ENCODE measurements around the gene KBTBD8. TPM values are rescaled to one million over a fixed set of nuclear protein-coding genes. Genes with fewer than 3 reads are reported as not detected.

Gene KBTBD8
- total RNA-seq, 3 donors from 2014 or later = 0.96 to 1.6 (median 1.6) TPM

DNA sequence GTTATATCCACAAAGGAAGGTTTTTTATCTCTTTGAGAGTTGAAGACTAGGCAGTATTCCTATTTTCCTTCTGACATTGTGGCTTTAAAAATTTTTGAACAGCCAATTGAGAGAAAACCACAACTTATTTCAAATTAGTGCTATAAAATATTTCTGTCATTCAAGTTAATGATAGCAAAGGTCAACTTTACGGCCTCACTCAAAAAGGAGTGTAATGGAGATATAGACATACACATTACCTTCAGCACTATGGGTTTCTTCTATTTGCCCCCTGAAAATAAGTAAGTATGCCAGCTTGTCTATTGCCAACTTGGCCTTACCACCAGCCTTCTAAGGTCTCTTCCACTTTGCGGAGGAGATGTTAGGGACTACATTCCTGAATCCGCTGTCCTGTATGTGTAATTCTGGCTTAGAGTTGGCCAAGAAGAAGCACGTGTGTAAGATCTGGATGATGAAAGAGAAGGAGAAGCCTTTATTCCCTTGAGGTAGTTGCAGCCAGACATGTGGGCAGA is 44.1 kb upstream of the KBTBD8 start:
- H3K27ac ChIP-seq = no peak overlapping the region
- no peaks in the 10 kb centered on the region for H3K36me3 ChIP-seq
- no peak overlapping the region for H3K4me3 ChIP-seq
- DNase-seq (ENCODE audit: low spot score in 2 of 2) = no peak
- intact Hi-C loops (cut with DNase I; ENCODE audit: low total_unique reads) = no loop called here
- H3K4me1 ChIP-seq = no peaks in the 10 kb centered on the region
- no peaks in the 10 kb centered on the region for H3K27me3 ChIP-seq
- H3K9me3 ChIP-seq = no peaks in the 10 kb centered on the region
- TF ChIP-seq POLR2A (IDR thresholded peaks at IDR 0.05) (no peak), POLR2AphosphoS5 (IDR thresholded peaks at IDR 0.05) (no peak)
- TF ChIP-seq, protein P1, sequence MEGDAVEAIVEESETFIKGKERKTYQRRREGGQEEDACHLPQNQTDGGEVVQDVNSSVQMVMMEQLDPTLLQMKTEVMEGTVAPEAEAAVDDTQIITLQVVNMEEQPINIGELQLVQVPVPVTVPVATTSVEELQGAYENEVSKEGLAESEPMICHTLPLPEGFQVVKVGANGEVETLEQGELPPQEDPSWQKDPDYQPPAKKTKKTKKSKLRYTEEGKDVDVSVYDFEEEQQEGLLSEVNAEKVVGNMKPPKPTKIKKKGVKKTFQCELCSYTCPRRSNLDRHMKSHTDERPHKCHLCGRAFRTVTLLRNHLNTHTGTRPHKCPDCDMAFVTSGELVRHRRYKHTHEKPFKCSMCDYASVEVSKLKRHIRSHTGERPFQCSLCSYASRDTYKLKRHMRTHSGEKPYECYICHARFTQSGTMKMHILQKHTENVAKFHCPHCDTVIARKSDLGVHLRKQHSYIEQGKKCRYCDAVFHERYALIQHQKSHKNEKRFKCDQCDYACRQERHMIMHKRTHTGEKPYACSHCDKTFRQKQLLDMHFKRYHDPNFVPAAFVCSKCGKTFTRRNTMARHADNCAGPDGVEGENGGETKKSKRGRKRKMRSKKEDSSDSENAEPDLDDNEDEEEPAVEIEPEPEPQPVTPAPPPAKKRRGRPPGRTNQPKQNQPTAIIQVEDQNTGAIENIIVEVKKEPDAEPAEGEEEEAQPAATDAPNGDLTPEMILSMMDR (IDR thresholded peaks at IDR 0.05) = no peak

DNA sequence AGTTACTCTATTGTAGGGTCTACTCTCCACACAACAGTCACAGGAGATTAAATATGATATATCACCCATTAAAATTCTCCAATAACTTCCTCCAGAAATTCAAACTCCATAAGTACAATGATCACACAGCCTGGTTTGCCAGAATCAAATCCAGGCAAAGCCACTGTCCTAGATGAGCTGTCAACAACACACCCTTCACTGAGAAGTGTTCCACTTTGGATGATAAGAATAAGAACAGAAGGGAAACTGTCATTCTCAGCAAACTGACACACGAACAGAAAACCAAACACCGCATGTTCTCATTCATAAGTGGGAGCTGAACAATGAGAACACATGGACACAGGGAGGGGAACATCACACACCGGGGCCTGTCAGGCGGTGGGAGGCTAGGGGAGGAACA is 41.4 kb upstream of the KBTBD8 start:
- H3K4me1 ChIP-seq = no peaks in the 10 kb centered on the region
- intact Hi-C loops (cut with DNase I; ENCODE audit: low total_unique reads) = no loop called here
- H3K4me3 ChIP-seq = no peak overlapping the region
- H3K9me3 ChIP-seq = no peaks in the 10 kb centered on the region
- H3K36me3 ChIP-seq = no peaks in the 10 kb centered on the region
- no peak overlapping the region for H3K27ac ChIP-seq
- TF ChIP-seq, protein P1 (IDR thresholded peaks at IDR 0.05) = no peak
- no peak for TF ChIP-seq POLR2A (IDR thresholded peaks at IDR 0.05)
- TF ChIP-seq POLR2AphosphoS5 (IDR thresholded peaks at IDR 0.05) = no peak
- DNase-seq (ENCODE audit: low spot score in 2 of 2) = no peak
- peaks cover 0 to 3% of the 10 kb centered on the region in 2 donors for H3K27me3 ChIP-seq

DNA sequence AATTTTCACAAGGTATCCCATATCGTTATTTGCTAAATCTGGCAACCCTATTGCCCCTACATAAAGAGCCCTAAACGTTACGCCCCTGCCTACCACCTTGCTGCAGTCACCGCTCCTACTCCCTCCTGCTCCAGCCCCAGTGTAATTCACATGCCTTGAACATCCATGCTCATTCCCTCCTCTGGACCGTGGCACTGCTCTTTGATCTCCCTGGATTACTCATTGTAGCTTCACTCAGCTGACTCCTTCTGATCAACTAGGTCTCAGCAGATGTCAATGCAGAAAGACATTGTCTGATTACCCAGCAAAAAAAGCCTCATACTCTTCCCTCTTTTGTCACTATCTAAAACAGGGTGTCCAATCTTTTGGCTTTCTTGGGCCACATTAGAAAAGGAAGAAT is 40.7 kb upstream of the KBTBD8 start:
- no peaks in the 10 kb centered on the region for H3K36me3 ChIP-seq
- H3K27me3 ChIP-seq = peaks cover 0 to 5% of the 10 kb centered on the region in 2 donors
- H3K4me3 ChIP-seq = no peak overlapping the region
- H3K9me3 ChIP-seq = no peaks in the 10 kb centered on the region
- H3K27ac ChIP-seq = no peak overlapping the region
- no peaks in the 10 kb centered on the region for H3K4me1 ChIP-seq
- DNase-seq (ENCODE audit: low spot score in 2 of 2) = no peak
- intact Hi-C loops (cut with DNase I; ENCODE audit: low total_unique reads) = no loop called here
- TF ChIP-seq, protein P1 (IDR thresholded peaks at IDR 0.05) = no peak
- no peak for TF ChIP-seq POLR2AphosphoS5 (IDR thresholded peaks at IDR 0.05)
- TF ChIP-seq POLR2A (IDR thresholded peaks at IDR 0.05) = no peak

DNA sequence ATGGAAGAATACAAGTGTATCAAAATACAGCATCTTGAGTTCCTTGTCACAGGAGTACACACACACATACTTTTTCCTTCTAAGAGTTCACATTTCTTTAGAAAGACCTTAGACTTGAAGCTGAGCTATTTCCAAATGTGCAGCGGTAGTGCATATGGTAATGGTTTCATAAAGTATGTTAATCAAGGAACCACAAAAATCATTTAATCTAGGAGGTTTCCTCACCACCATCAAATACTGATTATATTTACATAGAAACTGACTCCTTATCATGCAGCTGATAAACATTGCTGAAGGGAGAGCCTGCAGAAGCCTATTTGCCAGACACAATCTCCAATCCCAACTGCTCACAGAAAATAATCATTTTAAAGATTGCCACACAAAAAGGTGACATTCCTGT is 40.0 kb upstream of the KBTBD8 start:
- no peak overlapping the region for H3K27ac ChIP-seq
- no peak overlapping the region for H3K4me3 ChIP-seq
- TF ChIP-seq POLR2A (IDR thresholded peaks at IDR 0.05) (no peak), POLR2AphosphoS5 (IDR thresholded peaks at IDR 0.05) (no peak)
- TF ChIP-seq, protein P1 (IDR thresholded peaks at IDR 0.05) = no peak
- H3K4me1 ChIP-seq = no peaks in the 10 kb centered on the region
- no peaks in the 10 kb centered on the region for H3K36me3 ChIP-seq
- H3K27me3 ChIP-seq = peaks cover 0 to 5% of the 10 kb centered on the region in 2 donors
- intact Hi-C loops (cut with DNase I; ENCODE audit: low total_unique reads) = no loop called here
- no peaks in the 10 kb centered on the region for H3K9me3 ChIP-seq
- DNase-seq (ENCODE audit: low spot score in 2 of 2) = no peak

DNA sequence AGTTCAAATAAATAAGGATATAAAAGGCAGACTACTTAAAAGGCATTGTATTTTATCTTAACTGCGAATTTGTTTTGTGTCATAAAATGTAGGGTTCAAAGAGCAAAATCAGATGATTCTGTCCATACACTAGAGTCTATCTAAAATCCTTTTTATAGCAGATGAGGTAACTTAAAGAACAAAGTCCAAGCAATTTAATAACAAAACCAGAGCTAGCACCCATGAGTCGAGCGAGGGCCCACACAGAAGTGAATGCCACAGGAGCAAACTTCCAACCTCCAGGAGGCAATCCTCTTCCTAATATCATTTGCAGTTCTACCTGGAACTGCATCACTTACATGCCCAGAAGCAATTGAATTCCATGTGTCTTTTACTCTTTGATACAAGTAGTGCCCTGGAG is 35.4 kb upstream of the KBTBD8 start:
- DNase-seq (ENCODE audit: low spot score in 2 of 2) = no peak
- intact Hi-C loops (cut with DNase I; ENCODE audit: low total_unique reads) = no loop called here
- H3K27ac ChIP-seq = no peak overlapping the region
- H3K4me3 ChIP-seq = no peak overlapping the region
- no peak for TF ChIP-seq POLR2A (IDR thresholded peaks at IDR 0.05)
- TF ChIP-seq, protein P1 (IDR thresholded peaks at IDR 0.05) = no peak
- TF ChIP-seq POLR2AphosphoS5 (IDR thresholded peaks at IDR 0.05) = no peak
- no peaks in the 10 kb centered on the region for H3K36me3 ChIP-seq
- H3K9me3 ChIP-seq = no peaks in the 10 kb centered on the region
- peaks cover 0 to 10% of the 10 kb centered on the region in 2 donors for H3K27me3 ChIP-seq
- no peaks in the 10 kb centered on the region for H3K4me1 ChIP-seq

Measured in breast epithelium (tissue), 4 donors.